ENCODE measurements around the gene SLCO4A1.

The SLCO4A1 gene

DNA sequence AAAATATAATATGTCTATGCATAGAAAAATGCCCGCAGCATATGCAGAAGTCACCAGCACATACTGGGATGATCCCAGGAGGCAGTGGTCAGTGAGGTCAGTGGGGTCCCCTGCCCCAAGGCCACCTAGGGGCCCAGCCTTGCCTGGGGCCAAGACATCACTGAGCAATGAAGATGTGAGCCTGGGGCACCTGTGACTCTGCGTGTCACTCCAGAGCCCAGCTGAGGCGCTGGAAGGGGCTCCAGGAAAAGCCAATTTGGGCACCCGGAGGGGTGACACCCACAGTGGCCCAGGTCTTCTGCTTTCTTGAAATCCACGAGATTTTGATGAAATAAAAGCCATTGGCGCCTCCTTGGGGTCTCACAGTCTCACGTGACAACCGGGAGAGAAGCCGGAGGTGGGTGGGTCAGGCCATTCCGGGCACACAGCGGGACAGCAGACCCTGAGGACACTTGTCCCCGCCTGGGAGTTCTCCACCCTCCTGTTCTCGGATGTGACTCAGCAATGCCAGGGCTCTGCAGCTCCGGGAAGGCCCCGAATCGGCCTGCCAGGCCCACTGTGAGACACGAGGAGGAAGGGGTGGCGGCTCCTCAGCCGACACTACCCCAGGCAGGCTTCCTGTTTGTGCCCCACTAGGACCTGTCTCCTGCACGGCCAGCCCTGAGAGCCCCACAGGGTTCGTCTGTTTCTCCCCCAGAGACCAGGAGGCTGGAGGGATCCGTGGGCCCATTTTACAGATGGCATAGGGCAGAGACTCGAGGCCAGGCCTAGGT lies 24.4 kb upstream of the SLCO4A1 start (continued):
- TF ChIP-seq, protein P1, sequence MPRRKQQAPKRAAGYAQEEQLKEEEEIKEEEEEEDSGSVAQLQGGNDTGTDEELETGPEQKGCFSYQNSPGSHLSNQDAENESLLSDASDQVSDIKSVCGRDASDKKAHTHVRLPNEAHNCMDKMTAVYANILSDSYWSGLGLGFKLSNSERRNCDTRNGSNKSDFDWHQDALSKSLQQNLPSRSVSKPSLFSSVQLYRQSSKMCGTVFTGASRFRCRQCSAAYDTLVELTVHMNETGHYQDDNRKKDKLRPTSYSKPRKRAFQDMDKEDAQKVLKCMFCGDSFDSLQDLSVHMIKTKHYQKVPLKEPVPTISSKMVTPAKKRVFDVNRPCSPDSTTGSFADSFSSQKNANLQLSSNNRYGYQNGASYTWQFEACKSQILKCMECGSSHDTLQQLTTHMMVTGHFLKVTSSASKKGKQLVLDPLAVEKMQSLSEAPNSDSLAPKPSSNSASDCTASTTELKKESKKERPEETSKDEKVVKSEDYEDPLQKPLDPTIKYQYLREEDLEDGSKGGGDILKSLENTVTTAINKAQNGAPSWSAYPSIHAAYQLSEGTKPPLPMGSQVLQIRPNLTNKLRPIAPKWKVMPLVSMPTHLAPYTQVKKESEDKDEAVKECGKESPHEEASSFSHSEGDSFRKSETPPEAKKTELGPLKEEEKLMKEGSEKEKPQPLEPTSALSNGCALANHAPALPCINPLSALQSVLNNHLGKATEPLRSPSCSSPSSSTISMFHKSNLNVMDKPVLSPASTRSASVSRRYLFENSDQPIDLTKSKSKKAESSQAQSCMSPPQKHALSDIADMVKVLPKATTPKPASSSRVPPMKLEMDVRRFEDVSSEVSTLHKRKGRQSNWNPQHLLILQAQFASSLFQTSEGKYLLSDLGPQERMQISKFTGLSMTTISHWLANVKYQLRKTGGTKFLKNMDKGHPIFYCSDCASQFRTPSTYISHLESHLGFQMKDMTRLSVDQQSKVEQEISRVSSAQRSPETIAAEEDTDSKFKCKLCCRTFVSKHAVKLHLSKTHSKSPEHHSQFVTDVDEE (CRISPR knock-in tag; IDR thresholded peaks at IDR 0.05): no peak
- TF ChIP-seq ZNF70 (CRISPR knock-in tag; IDR thresholded peaks at IDR 0.05) (no peak), ZNF565 (CRISPR knock-in tag; conservative IDR thresholded peaks at IDR 0.05; ENCODE audit: low read depth) (no peak), TCF4 (CRISPR knock-in tag; IDR thresholded peaks at IDR 0.05; ENCODE audit: borderline replicate concordance) (no peak), ARNTL (CRISPR knock-in tag; IDR thresholded peaks at IDR 0.05; ENCODE audit: borderline replicate concordance, low read depth) (no peak)

GRCh38 chr20:62618611-62619529 lies 23.4 kb upstream of the SLCO4A1 start:
- TF ChIP-seq ZNF565 (CRISPR knock-in tag; conservative IDR thresholded peaks at IDR 0.05; ENCODE audit: low read depth) (no peak), ZNF8 (CRISPR knock-in tag; IDR thresholded peaks at IDR 0.05) (no peak)
- no peak for ATAC-seq

GRCh38 chr20:62620625-62621024 lies 21.7 kb upstream of the SLCO4A1 start:
- TF ChIP-seq ISL1 (CRISPR knock-in tag; IDR thresholded peaks at IDR 0.05) (no peak), TCF4 (CRISPR knock-in tag; IDR thresholded peaks at IDR 0.05; ENCODE audit: borderline replicate concordance) (no peak), ZFP30 (CRISPR knock-in tag; IDR thresholded peaks at IDR 0.05) (no peak), ZFP3 (CRISPR knock-in tag; IDR thresholded peaks at IDR 0.05) (no peak), OSR1 (CRISPR knock-in tag; IDR thresholded peaks at IDR 0.05) (no peak), ZNF565 (CRISPR knock-in tag; conservative IDR thresholded peaks at IDR 0.05; ENCODE audit: low read depth) (no peak), CSDC2 (CRISPR knock-in tag; IDR thresholded peaks at IDR 0.05) (no peak), ESRRG (CRISPR knock-in tag; IDR thresholded peaks at IDR 0.05) (no peak), RARB (CRISPR knock-in tag; IDR thresholded peaks at IDR 0.05) (no peak), GLIS3 (CRISPR knock-in tag; IDR thresholded peaks at IDR 0.05) (no peak), BACH2 (CRISPR knock-in tag; IDR thresholded peaks at IDR 0.05; ENCODE audit: borderline replicate concordance) (no peak), ZC3H10 (CRISPR knock-in tag; IDR thresholded peaks at IDR 0.05) (no peak), ZNF8 (CRISPR knock-in tag; IDR thresholded peaks at IDR 0.05) (no peak), PATZ1 (CRISPR knock-in tag; IDR thresholded peaks at IDR 0.05; ENCODE audit: borderline replicate concordance) (no peak), PPARA (CRISPR knock-in tag; IDR thresholded peaks at IDR 0.05; ENCODE audit: borderline replicate concordance) (no peak), ARNTL (CRISPR knock-in tag; IDR thresholded peaks at IDR 0.05; ENCODE audit: borderline replicate concordance, low read depth) (no peak), TOX (CRISPR knock-in tag; IDR thresholded peaks at IDR 0.05; ENCODE audit: borderline replicate concordance) (no peak)
- TF ChIP-seq, protein P1 (CRISPR knock-in tag; IDR thresholded peaks at IDR 0.05): no peak
- TF ChIP-seq, protein P2, sequence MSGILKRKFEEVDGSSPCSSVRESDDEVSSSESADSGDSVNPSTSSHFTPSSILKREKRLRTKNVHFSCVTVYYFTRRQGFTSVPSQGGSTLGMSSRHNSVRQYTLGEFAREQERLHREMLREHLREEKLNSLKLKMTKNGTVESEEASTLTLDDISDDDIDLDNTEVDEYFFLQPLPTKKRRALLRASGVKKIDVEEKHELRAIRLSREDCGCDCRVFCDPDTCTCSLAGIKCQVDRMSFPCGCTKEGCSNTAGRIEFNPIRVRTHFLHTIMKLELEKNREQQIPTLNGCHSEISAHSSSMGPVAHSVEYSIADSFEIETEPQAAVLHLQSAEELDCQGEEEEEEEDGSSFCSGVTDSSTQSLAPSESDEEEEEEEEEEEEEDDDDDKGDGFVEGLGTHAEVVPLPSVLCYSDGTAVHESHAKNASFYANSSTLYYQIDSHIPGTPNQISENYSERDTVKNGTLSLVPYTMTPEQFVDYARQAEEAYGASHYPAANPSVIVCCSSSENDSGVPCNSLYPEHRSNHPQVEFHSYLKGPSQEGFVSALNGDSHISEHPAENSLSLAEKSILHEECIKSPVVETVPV (CRISPR knock-in tag; IDR thresholded peaks at IDR 0.05): no peak
- TF ChIP-seq, protein P3, sequence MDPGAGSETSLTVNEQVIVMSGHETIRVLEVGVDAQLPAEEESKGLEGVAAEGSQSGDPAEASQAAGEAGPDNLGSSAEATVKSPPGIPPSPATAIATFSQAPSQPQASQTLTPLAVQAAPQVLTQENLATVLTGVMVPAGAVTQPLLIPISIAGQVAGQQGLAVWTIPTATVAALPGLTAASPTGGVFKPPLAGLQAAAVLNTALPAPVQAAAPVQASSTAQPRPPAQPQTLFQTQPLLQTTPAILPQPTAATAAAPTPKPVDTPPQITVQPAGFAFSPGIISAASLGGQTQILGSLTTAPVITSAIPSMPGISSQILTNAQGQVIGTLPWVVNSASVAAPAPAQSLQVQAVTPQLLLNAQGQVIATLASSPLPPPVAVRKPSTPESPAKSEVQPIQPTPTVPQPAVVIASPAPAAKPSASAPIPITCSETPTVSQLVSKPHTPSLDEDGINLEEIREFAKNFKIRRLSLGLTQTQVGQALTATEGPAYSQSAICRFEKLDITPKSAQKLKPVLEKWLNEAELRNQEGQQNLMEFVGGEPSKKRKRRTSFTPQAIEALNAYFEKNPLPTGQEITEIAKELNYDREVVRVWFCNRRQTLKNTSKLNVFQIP (CRISPR knock-in tag; IDR thresholded peaks at IDR 0.05; ENCODE audit: borderline replicate concordance, low read depth): no peak
- ATAC-seq: no peak
